Activated CD8-positive, alpha-beta memory T cell treated with anti-CD3 and anti-CD28 coated beads for 1 hour (primary cell): ENCODE data around the gene KLK1.

Source experiments
- DNase-seq, 2 donors: peaks; one replicate each; pipeline ENCODE4 v3.0.0-alpha.2; 2020; ENCODE audit warnings: low read depth in 1 of 2; ENCODE audit errors: extremely low read depth in 1 of 2

The KLK1 gene

DNA sequence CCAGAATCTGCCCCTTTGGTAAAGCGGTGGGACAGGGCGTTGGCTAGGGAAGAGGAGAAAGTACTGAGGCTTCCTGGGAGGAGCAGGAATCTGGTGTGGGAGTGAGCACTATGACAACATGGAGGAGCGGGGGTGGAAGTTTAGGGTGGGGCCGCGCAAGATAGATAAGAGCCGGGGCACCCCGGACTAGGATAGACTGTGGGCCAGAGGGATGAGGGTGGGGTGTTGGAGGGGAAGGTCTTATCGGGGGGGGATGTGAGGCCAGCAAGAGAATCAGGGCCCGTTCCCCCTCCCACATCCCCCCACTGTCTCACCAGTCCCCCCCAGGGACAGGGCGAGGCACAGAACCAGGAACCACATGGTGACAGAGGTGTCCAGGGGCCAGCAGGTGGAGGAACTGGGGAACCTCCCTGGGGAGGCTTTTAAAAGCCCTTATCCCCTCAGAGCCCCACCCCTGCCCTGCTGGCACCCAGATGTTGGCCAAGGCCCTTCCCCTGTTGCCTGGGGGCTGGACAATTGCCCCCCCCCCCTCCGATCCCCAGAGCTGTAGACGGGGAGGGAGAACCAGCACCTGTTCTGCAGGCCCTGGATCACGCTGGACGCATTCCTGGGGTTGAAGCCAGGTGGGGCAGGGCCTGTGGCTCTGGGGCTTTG is at the start of gene KLK1:
Gene KLK1 (minus strand): TSS at position 399 of the 654 bp plus-strand sequence. CDS start 39 bp downstream, at position 360.
- DNase-seq, result no peak

DNA sequence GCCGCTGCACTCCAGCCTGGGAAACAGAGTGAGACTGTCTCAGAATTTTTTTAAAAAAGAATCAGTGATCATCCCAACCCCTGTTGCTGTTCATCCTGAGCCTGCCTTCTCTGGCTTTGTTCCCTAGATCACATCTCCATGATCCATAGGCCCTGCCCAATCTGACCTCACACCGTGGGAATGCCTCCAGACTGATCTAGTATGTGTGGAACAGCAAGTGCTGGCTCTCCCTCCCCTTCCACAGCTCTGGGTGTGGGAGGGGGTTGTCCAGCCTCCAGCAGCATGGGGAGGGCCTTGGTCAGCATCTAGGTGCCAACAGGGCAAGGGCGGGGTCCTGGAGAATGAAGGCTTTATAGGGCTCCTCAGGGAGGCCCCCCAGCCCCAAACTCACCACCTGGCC is 49.5 kb upstream of the KLK1 start, which contains the start of gene KLK2:
Gene KLK2 (plus strand): TSS at position 384 of the 400 bp plus-strand sequence. CDS start 35 bp downstream, outside the sequence.
- no peak for DNase-seq

DNA sequence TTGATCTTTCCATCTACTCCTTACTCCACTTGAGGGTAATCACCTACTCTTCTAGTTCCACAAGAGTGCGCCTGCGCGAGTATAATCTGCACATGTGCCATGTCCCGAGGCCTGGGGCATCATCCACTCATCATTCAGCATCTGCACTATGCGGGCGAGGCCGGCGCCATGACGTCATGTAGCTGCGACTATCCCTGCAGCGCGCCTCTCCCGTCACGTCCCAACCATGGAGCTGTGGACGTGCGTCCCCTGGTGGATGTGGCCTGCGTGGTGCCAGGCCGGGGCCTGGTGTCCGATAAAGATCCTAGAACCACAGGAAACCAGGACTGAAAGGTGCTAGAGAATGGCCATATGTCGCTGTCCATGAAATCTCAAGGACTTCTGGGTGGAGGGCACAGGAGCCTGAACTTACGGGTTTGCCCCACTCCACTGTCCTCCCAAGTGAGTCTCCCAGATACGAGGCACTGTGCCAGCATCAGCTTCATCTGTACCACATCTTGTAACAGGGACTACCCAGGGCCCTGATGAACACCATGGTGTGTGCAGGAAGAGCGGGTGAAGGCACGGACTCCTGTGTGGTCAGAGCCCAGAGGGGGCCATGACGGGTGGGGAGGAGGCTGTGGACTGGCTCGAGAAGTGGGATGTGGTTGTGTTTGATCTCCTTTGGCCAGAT is 47.0 kb upstream of the KLK1 start:
- DNase-seq, result no peak

DNA sequence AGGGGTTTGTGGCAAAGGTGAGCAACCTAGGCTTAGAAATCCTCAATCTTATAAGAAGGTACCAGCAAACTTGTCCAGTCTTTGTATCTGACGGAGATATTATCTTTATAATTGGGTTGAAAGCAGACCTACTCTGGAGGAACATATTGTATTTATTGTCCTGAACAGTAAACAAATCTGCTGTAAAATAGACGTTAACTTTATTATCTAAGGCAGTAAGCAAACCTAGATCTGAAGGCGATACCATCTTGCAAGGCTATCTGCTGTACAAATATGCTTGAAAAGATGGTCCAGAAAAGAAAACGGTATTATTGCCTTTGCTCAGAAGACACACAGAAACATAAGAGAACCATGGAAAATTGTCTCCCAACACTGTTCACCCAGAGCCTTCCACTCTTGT is 45.9 kb upstream of the KLK1 start:
- no peak for DNase-seq

DNA sequence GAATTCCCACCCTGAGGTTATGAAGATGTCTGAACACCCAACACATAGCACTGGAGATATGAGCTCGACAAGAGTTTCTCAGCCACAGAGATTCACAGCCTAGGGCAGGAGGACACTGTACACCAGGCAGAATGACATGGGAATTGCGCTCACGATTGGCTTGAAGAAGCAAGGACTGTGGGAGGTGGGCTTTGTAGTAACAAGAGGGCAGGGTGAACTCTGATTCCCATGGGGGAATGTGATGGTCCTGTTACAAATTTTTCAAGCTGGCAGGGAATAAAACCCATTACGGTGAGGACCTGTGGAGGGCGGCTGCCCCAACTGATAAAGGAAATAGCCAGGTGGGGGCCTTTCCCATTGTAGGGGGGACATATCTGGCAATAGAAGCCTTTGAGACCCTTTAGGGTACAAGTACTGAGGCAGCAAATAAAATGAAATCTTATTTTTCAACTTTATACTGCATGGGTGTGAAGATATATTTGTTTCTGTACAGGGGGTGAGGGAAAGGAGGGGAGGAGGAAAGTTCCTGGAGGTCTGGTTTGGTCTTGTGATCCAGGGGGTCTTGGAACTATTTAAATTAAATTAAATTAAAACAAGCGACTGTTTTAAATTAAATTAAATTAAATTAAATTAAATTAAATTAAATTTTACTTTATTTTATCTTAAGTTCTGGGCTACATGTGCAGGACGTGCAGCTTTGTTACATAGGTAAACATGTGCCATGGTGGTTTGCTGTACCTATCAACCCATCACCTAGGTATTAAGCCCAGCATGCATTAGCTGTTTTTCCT is 38.1 kb upstream of the KLK1 start:
- DNase-seq, result no peak

DNA sequence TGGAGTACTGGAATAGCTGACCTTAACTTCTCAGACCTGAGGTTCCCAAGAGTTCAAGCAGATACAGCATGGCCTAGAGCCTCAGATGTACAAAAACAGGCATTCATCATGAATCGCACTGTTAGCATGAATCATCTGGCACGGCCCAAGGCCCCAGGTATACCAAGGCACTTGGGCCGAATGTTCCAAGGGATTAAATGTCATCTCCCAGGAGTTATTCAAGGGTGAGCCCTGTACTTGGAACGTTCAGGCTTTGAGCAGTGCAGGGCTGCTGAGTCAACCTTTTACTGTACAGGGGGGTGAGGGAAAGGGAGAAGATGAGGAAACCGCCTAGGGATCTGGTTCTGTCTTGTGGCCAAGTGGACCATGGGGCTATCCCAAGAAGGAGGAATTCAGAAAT is 37.4 kb upstream of the KLK1 start:
- DNase-seq, result no peak

DNA sequence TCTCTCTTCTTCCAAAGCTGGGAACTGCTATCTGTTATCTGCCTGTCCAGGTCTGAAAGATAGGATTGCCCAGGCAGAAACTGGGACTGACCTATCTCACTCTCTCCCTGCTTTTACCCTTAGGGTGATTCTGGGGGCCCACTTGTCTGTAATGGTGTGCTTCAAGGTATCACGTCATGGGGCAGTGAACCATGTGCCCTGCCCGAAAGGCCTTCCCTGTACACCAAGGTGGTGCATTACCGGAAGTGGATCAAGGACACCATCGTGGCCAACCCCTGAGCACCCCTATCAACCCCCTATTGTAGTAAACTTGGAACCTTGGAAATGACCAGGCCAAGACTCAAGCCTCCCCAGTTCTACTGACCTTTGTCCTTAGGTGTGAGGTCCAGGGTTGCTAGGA is 36.3 kb upstream of the KLK1 start:
- no peak for DNase-seq

DNA sequence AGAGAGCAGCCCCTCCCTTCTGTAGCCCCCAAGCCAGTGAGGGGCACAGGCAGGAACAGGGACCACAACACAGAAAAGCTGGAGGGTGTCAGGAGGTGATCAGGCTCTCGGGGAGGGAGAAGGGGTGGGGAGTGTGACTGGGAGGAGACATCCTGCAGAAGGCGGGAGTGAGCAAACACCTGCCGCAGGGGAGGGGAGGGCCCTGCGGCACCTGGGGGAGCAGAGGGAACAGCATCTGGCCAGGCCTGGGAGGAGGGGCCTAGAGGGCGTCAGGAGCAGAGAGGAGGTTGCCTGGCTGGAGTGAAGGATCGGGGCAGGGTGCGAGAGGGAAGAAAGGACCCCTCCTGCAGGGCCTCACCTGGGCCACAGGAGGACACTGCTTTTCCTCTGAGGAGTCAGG is 35.3 kb upstream of the KLK1 start:
- no peak for DNase-seq

DNA sequence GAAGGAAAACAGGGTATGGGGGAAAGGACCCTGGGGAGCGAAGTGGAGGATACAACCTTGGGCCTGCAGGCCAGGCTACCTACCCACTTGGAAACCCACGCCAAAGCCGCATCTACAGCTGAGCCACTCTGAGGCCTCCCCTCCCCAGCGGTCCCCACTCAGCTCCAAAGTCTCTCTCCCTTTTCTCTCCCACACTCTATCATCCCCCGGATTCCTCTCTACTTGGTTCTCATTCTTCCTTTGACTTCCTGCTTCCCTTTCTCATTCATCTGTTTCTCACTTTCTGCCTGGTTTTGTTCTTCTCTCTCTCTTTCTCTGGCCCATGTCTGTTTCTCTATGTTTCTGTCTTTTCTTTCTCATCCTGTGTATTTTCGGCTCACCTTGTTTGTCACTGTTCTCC is 33.8 kb upstream of the KLK1 start:
- DNase-seq, result no peak

DNA sequence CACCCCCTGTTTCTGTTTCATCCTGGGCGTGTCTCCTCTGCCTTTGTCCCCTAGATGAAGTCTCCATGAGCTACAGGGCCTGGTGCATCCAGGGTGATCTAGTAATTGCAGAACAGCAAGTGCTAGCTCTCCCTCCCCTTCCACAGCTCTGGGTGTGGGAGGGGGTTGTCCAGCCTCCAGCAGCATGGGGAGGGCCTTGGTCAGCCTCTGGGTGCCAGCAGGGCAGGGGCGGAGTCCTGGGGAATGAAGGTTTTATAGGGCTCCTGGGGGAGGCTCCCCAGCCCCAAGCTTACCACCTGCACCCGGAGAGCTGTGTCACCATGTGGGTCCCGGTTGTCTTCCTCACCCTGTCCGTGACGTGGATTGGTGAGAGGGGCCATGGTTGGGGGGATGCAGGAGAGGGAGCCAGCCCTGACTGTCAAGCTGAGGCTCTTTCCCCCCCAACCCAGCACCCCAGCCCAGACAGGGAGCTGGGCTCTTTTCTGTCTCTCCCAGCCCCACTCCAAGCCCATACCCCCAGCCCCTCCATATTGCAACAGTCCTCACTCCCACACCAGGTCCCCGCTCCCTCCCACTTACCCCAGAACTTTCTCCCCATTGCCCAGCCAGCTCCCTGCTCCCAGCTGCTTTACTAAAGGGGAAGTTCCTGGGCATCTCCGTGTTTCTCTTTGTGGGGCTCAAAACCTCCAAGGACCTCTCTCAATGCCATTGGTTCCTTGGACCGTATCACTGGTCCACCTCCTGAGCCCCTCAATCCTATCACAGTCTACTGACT is 31.2 kb upstream of the KLK1 start, which contains the start of gene KLK3:
Gene KLK3 (plus strand): TSS at position 280 of the 775 bp plus-strand sequence. CDS start 41 bp downstream, at position 321.
- no peak for DNase-seq

DNA sequence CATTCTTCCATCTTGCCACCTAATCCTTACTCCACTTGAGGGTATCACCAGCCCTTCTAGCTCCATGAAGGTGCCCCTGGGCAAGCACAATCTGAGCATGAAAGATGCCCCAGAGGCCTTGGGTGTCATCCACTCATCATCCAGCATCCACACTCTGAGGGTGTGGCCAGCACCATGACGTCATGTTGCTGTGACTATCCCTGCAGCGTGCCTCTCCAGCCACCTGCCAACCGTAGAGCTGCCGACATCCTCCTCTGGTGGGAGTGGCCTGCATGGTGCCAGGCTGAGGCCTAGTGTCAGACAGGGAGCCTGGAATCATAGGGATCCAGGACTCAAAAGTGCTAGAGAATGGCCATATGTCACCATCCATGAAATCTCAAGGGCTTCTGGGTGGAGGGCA is 28.0 kb upstream of the KLK1 start:
- DNase-seq, result no peak

DNA sequence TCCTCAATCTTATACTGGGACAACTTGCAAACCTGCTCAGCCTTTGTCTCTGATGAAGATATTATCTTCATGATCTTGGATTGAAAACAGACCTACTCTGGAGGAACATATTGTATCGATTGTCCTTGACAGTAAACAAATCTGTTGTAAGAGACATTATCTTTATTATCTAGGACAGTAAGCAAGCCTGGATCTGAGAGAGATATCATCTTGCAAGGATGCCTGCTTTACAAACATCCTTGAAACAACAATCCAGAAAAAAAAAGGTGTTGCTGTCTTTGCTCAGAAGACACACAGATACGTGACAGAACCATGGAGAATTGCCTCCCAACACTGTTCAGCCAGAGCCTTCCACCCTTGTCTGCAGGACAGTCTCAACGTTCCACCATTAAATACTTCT is 27.2 kb upstream of the KLK1 start:
- no peak for DNase-seq

DNA sequence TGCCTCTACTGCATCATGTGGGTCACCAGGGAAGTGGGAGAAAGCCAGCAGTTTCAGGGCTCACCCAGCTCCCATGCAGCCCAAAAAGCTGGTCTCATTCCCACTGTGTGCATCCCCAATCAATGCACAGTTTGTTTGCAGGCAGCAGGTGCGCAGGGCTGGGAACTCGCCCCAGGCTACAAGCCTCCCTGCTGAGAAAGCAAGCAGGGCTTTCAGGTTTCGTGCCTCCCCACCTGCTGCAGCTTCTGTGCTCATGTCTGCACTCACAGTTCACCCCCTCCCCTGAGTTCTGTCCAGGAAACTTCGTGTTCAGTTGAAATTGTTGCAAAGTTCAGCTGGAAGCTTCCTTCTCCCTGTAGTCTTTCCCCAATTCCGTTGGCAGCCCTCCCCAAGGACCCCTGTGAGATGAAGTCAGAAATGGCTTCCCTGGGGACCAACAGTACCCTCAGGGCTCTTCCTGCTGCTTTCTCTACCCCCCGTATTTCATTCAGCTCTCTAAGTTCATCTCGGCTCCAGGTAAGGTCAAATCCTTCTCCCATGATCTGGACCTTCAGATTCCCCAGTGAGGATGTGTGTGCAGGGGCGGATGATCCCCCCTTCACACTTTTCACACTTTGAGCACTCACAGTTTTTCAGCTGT is 20.8 kb upstream of the KLK1 start:
- DNase-seq, result no peak

DNA sequence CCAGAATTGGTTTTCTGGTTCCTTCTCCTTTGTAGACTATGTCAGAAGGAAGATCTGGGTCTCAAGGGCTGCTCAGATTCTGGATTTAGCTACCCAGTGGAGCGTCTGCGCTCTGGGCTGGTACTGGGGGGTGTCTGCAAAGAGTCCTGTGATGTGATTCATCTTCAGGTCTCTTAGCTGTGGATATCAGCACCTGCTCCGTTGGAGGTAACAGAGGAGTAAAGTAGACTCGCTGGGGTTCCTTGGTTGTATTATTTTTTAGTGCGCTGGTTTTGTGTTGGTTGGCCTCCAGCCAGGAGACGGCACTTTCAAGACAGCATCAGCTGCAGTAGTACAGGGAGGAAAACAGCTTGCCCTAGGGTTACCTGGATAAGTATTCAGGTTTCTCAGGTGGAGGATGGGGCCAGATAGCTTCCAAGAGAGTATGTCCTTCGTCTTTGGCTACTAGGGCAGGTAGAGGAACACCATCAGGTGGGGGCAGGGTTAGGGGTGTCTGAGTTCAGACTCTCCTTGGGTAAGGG is 20.2 kb upstream of the KLK1 start:
- no peak for DNase-seq

DNA sequence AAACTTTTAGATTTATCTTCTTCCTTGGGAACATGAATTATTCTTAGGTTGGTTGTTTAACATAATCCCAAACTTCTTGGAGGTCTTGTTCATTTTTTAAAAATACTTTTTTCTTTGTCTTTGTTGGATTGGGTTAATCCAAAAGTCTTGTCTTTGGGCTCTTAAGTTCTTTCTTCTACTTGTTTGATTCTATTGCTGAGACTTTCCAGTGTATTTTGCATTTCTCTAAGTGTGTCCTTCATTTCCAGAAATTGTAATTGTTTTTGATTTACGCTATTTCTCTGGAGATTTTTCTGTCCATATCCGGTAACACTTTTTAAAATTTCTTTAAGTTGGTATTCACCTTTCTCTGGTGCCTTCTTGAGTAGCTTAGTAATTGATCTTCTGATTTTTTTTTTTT is 19.6 kb upstream of the KLK1 start:
- DNase-seq, result no peak

DNA sequence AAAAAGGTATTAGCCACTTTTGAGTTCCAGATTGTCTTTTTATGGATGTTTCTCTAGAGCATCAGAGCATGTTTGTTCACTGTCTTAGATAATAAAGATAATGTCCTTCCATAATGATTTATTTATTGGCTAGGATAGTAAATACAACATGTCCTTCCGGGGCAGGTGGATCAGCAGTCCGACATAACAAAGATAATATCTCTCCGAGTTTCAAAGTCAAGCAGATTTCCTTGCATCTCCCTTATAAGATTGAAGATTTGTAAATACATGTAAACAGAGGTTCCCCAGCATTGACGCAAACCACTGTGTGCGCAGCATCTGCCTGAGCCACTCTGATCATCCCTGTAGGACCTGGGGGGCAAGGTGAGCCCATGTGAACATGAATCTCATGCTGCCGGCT is 18.5 kb upstream of the KLK1 start:
- DNase-seq, result no peak

DNA sequence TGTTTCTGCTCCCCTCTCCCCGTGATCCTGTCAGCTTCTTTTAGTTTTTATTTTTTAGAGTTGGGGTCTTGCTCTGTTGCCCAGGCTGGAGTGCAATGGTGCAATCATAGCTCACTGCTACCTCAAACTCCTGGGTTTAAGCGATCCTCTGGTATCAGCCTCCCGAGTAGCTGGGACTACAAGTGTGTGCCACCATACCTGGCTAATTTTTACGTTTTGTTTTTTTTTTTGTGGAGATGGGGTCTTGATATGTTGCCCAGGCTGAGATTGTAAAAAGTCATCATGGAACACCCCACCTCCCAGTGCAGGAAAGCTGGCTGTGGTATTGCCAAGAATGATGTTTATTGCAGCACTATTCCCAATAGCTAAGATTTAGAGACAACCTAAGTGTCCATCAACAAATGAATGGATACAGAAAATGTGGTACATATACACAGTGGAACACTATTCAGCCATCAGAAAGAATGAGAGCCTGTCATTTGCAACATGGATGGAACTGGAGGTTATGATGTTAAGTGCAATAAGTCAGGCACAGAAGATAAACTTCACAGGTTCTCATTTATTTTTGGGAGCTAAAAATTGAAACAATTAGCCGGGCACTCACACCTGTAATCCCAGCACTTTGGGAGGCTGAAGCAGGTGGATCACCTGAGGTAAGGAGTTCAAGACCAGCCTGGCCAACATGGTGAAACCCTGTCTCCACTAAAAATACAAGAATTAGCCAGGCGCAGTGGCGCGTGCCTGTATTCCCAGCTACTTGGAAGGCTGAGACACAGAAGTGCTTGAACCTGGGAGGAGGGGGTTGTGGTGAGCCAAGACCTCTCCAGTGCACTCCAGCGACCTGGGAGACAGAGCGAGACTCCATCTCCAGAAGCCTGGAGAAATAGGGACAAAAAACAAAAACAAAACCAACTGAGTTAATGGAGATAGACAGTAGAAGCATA is 16.4 kb upstream of the KLK1 start:
- DNase-seq, result no peak

DNA sequence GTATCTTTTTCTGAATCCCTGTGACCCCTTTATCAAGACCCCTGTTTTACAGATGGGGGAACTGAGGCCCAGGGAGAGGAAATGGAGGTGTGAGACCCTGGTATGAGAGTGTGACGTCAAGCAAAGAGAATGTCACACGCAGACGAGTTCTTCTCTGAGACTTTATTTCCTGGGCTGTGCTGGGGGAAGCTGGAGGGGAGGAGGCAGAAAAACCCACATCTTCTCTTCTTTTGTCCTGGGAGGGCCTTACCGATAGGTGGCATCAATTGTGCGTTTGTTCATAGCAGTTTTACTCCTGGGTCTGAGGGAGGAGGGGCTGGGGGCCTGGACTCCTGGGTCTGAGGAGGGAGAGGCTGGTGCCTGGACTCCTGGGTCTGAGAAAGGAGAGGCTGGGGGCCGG is 14.7 kb upstream of the KLK1 start:
- no peak for DNase-seq

DNA sequence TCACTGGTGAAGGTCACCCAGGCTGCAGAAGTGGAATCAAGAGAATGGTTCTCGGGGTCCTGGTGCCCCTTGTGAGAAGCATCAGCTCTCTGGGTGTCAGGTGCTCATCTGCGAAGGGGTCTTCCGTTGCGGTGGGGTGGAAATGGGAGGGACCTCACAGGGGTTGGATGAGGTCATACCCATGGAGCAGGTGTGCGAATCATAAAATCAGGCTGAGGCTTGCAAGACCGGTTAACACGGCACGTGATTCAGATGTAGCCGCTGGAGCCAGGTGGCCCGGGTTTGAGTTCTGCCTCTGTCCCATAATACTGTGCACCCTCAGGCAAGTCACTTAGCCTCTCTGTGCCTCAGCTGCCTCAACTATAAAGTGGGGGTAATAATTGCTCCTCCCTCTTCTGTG is 13.7 kb upstream of the KLK1 start:
- no peak for DNase-seq
